ENCODE measurements around the gene RBM6. TPM values are rescaled to one million over a fixed set of nuclear protein-coding genes. Genes with fewer than 3 reads are reported as not detected.
A peak's percentile ranks its signal among the peaks of the same experiment; 100 is the strongest.

RBM6 gene
- total RNA-seq, 1 experiment from 2014 or later: 58.0 TPM

- H3K27ac Mint-ChIP-seq (ENCODE audit: low read depth, unreplicated experiment): no peak overlapping the region
- DNase-seq (ENCODE audit: unreplicated experiment): no peak
- H3K27me3 Mint-ChIP-seq (ENCODE audit: insufficient read depth, unreplicated experiment): no peaks in the 10 kb centered on the region
- no peaks in the 10 kb centered on the region for H3K4me1 Mint-ChIP-seq (ENCODE audit: insufficient read depth, unreplicated experiment)
- no peak for TF ChIP-seq CTCF (IDR thresholded peaks at IDR 0.05; ENCODE audit: unreplicated experiment)
- H3K36me3 Mint-ChIP-seq (ENCODE audit: insufficient read depth, unreplicated experiment): peaks cover 11% of the 10 kb centered on the region
- BruUV-seq (replicated peaks): no TSS peak
- no peak overlapping the region for H3K4me3 Mint-ChIP-seq (ENCODE audit: unreplicated experiment)
- CTCF ChIA-PET: interaction anchor here (1.2 kb wide), 1 partner anchor 31 kb away, joined by 3 read pairs; no protein-coding TSS in a partner anchor
- intact Hi-C loops (cut with micrococcal nuclease): no loop called here
- POLR2A ChIA-PET: no interaction called here
- no peaks in the 10 kb centered on the region for H3K9me3 Mint-ChIP-seq (ENCODE audit: unreplicated experiment)
Measured at GRCh38 chr3:49937090-49937489, 2.9 kb upstream of the RBM6 start.

- BruUV-seq (replicated peaks): TSS peak; percentile 73
- Mint-ChIP-seq H3K4me1 (ENCODE audit: insufficient read depth, unreplicated experiment) (peaks cover 5% of the 10 kb centered on the region), H3K4me3 (ENCODE audit: unreplicated experiment) (peak overlapping the region; percentile 93), H3K27ac (ENCODE audit: low read depth, unreplicated experiment) (peak overlapping the region; percentile 98), H3K36me3 (ENCODE audit: insufficient read depth, unreplicated experiment) (peaks cover 30% of the 10 kb centered on the region), H3K9me3 (ENCODE audit: unreplicated experiment) (no peaks in the 10 kb centered on the region), H3K27me3 (ENCODE audit: insufficient read depth, unreplicated experiment) (no peaks in the 10 kb centered on the region)
- no peak for TF ChIP-seq CTCF (IDR thresholded peaks at IDR 0.05; ENCODE audit: unreplicated experiment)
- ChIA-PET CTCF (interaction anchor here (0.7 to 1.4 kb wide), 4 partner anchors 9 to 209 kb away, joined by 3 to 6 read pairs (median 4); partner anchors contain the start of gene MON1A), POLR2A (interaction anchor here (0.6 to 3.3 kb wide), 17 partner anchors 10 to 1559 kb away, joined by 3 to 86 read pairs (median 4); partner anchors contain the start of genes DAG1, DCAF1, INKA1 and MON1A)
- DNase-seq (ENCODE audit: unreplicated experiment): no peak
- intact Hi-C loops (cut with micrococcal nuclease): no loop called here
Measured at GRCh38 chr3:49940667-49941249, 808 bp downstream of the RBM6 start.

GRCh38 chr3:49942651-49943050 lies 2.7 kb downstream of the RBM6 start:
- Mint-ChIP-seq H3K36me3 (ENCODE audit: insufficient read depth, unreplicated experiment) (peaks cover 40% of the 10 kb centered on the region), H3K4me3 (ENCODE audit: unreplicated experiment) (no peak overlapping the region), H3K9me3 (ENCODE audit: unreplicated experiment) (no peaks in the 10 kb centered on the region), H3K27me3 (ENCODE audit: insufficient read depth, unreplicated experiment) (no peaks in the 10 kb centered on the region), H3K4me1 (ENCODE audit: insufficient read depth, unreplicated experiment) (peaks cover 5% of the 10 kb centered on the region), H3K27ac (ENCODE audit: low read depth, unreplicated experiment) (no peak overlapping the region)
- TF ChIP-seq CTCF (IDR thresholded peaks at IDR 0.05; ENCODE audit: unreplicated experiment): no peak
- ChIA-PET CTCF (no interaction called here), POLR2A (no interaction called here)
- DNase-seq (ENCODE audit: unreplicated experiment): no peak
- BruUV-seq (replicated peaks): no TSS peak
- intact Hi-C loops (cut with micrococcal nuclease): no loop called here

- peaks cover 14% of the 10 kb centered on the region for H3K36me3 Mint-ChIP-seq (ENCODE audit: insufficient read depth, unreplicated experiment)
- no peaks in the 10 kb centered on the region for H3K27me3 Mint-ChIP-seq (ENCODE audit: insufficient read depth, unreplicated experiment)
- no peak for DNase-seq (ENCODE audit: unreplicated experiment)
- BruUV-seq (replicated peaks): no TSS peak
- peaks cover 11% of the 10 kb centered on the region for H3K4me1 Mint-ChIP-seq (ENCODE audit: insufficient read depth, unreplicated experiment)
- H3K4me3 Mint-ChIP-seq (ENCODE audit: unreplicated experiment): no peak overlapping the region
- intact Hi-C loops (cut with micrococcal nuclease): no loop called here
- H3K9me3 Mint-ChIP-seq (ENCODE audit: unreplicated experiment): no peaks in the 10 kb centered on the region
- H3K27ac Mint-ChIP-seq (ENCODE audit: low read depth, unreplicated experiment): no peak overlapping the region
- TF ChIP-seq CTCF (IDR thresholded peaks at IDR 0.05; ENCODE audit: unreplicated experiment): no peak
- ChIA-PET CTCF (interaction anchor here (0.6 to 0.7 kb wide), 2 partner anchors 42 to 303 kb away, joined by 3 read pairs; no protein-coding TSS in a partner anchor), POLR2A (no interaction called here)
Measured at GRCh38 chr3:49952924-49953323, 13.0 kb downstream of the RBM6 start.
